Measurements from ENCODE around the gene SPATA17.

- TF ChIP-seq CTCF (IDR thresholded peaks at IDR 0.05) (no peak), POLR2A (IDR thresholded peaks at IDR 0.05; ENCODE audit: low read depth) (no peak), POLR2AphosphoS5 (IDR thresholded peaks at IDR 0.05) (no peak)
Observed at GRCh38 chr1:217687511-217687910, 56.4 kb downstream of the SPATA17 start.
